ENCODE measurements around the gene PHYHD1.
A peak's percentile ranks its signal among the peaks of the same experiment; 100 is the strongest.
"Not testable (repeated sequence)": the region's sequence is repeated elsewhere in the genome, so short reads cannot be mapped to it uniquely, and the experiment has no call there.

Gene PHYHD1

DNA sequence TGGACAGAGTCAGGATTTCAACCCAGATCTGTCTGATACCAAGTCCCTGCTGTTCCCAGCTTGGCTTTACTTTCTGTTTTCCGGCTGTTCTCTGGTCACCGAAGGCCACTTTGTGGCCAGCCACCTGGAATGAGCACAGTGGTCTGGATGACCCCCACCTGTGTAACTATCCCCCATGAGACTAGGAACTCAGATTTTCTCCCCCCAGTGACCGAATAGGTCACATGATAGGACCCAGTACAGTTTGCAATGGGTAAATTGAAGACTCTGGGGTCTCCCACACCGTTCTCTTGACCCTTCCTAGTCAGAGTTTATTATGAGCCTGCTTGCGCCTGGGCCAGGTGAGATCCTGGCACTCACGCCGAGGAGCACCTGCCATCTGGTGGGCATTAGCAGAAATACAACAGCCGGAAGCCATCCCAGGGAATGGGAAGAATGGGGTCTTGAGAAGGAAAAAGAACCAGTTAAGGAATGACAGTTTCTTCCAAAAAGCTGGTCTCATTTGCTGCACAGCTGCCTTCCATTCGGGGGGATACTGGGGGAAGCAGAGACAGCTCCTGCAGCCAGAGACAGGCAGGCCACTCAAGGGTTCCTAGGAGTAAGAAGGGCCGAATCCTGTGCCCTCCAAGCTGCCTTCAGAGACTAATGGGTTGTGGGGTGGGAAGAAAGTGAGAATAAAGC, 7.1 kb downstream of the PHYHD1 start:
- peak; percentile 45 for DNase-seq

DNA sequence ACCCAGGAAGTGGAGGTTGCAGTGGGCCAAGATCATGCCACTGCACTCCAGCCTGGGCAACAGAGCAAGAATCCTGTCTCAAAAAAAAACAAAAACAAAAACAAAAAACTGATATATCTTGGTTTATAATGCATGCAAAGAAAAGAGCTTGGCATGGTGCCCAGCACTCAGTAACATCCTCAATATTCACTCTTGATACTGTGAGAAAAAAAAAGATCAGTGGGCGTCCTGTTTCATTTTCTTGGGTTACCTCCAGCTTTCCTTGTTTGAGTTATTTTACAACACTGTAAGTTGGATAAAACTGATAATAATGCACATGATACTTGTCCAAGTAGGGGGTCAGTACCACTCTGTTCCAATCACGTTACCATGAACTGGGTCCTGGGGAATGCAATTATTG, 7.8 kb downstream of the PHYHD1 start:
- DNase-seq: no peak

DNA sequence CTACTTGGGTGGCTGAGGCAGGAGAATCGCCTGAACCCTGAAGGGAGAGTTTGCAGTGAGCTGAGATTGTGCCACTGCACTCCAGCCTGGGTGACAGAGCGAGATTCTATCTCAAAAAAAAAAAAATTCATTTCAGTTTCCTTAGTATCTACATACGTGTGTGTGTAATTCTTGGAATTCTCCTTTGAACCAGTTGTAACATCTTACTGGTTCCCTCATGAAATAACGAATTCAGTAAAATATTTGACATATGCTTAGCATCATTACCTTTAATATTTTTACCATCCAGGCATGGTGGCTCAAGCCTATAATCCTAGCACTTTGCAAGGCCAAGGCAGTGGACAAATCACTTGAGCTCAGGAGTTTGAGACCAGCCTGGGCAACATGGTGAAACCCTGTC, 8.8 kb downstream of the PHYHD1 start:
- DNase-seq: no peak

DNA sequence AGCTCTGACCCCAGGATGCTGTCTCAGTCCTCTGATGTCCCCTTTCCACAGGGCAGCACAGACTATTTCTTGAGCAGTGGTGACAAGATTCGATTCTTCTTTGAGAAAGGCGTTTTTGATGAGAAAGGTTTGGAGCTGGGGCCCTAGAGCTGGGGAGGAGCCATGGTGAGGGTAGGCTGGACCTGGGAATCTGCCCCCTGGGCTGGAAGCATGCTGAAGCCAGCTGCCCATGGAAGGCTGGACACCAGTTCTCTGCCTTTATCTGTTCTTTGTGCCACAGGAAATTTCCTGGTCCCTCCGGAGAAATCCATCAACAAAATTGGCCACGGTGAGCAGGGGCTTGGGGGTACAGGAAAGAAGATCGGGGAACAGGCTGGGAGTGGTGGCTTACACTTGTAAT, 12.9 kb downstream of the PHYHD1 start:
- DNase-seq: no peak

DNA sequence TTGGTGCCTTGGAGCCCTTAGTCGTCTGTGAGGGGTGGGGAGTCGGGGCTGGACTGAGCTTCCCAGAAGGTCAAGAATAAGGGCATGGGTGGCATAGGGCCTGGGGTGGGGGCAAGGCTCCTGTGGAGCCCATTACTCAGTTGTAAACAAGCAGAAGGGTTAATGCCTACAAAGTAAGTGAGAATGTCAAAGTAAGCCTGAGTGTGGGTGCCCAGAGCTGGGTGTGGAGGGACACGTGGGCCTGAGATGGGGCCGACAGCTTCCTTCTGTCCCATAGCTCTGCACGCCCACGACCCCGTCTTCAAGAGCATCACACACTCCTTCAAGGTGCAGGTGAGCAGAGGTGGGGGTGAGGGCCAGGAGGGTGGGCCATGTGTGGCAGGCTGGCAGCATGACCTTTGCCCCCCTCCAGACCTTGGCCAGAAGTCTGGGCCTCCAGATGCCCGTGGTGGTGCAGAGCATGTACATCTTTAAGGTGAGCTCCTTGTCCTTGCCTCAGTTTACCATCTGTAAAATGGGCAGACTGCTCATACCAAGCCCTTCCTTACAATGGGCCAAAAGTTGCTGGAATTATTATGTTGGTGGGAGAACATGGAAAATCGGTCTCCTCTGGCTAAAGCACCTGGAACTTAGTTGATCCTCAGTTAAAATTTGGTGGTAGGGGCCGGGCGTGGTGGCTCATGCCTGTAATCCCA, 15.5 kb downstream of the PHYHD1 start:
- no peak for DNase-seq

DNA sequence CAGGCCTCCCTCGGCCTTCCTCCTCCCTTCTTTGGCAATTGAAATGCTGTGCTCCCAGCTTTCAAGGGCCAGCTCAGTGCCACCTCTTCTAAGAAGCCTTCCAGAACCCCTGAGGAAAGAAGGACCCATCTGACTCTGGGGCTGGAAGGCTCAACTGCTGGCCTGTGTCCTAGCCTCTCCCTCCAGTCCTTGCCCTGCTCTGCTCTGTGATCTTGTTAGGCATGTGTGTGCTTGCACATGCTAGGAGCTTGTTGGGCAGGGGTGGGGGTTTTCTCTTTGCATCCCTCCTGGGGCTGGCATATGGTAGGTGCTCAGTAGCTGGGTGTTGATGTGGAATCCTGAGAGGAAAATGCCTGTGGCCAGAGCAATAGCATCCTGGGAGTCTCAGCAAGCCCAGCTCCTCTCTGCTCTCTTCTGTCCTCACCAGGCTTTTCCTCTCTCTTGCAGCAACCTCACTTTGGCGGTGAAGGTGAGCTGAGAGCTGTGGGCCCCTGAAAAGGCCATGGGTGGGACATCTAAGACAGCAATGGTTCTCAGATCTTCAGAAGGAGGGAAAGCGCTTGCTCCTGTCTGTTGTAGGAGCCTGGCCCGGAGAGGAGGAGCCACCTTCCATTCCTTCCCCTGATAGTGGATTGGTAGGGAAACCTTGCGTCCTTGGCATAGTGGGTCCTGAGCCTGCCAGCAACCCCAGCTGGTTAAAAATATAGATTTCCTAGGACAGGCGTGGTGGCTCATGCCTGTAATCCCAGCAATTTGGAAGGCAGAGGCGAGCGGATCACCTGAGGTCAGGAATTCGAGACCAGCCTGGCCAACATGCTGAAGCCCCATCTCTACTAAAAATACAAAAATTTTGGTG, 16.8 kb downstream of the PHYHD1 start:
- no peak for DNase-seq

DNA sequence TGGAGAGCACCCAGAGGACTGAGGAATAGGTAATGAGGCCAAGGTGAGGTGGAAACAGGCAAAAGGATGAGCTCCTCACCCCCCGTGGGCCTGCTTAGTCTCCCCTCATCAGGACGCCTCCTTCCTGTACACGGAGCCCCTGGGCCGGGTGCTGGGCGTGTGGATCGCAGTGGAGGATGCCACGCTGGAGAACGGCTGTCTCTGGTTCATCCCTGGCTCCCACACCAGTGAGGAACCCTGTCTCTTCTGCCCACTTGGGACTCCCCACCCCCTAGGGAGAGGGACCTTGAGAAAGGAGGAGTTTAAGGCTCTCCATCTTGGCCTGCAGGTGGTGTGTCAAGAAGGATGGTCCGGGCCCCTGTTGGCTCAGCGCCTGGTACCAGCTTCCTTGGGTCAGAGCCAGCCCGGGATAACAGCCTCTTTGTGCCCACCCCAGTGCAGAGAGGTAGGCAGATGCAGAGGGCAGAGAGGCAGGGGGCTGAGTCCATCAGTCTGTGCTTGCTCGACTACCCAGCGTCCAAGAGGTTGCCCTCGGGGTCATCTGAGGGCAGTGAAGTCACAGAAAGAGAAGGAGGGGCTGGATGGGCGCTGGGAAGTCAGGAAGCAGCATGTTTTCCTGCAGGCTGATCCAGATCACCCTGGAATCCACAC, 19.6 kb downstream of the PHYHD1 start:
- no peak for DNase-seq

DNA sequence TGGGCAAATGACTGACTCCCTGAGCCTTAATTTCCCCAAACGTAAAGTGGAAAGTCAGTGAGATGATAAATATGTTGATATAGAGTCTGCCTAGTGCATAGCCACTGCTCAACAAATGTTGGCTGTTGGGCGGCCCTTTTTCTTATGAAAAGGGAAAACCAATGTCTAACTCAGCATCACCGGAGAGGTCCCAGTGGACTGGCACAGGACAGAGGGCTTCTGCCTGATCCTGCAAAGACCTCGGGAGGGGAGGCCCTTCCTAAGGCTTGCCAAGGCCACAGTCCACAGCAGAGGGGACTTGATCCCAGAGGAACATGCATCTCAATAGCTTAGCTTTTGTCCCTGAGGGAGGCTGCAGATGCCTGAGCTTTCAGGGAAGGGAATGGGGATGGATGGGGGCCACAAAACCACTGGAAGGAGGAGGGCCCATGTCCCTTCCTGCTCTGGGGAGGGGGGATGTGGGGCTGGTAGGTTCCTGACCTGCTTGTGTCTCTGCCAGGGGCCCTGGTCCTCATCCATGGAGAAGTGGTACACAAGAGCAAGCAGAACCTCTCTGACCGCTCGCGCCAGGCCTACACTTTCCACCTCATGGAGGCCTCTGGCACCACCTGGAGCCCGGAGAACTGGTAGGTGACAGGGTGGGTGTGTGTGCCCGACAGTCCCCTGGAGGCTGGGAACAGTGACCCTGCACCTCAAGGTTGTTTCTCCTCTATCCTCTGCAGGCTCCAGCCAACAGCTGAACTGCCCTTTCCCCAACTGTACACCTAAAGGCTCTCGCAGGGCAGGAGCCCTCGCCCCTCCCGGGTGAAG, 20.4 kb downstream of the PHYHD1 start:
- no peak for DNase-seq

DNA sequence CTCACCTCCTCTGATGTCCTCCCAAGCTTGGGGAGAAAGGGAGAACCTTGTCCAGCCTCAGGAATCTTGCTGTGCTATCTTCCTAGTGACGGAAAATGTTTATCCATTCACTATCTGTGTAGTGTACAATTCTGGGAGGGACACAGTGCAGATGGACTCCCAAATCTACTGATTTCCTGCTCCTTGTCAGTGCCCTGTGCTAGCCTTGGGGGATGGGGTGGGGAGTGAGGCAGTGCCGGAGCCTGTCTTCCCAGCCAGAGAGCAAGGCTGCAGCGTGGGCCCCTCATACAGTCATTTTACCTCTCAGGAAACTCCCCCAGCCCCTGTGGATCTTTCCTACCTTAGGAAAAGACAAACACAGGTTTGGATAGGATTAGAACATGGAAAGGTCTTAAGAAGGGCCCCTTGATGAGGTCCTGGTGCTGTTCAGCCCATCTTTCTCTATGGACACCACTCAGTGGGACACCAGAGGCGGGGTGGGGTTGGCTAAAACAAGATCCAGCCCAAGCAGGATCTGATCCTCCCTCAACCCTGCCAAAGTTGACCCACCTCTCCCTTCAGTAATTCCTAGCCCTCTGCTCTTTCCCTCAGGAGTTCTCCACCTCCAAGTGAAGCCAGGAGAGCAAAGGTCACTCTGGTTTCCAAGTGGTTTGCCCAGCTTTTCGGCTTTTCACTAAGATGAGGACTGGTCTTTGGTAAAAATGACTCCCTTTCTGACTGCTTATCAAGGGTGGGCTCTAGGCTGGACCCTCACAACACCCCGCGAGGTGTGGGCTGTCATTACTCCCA, 23.2 kb downstream of the PHYHD1 start:
- DNase-seq: no peak

DNA sequence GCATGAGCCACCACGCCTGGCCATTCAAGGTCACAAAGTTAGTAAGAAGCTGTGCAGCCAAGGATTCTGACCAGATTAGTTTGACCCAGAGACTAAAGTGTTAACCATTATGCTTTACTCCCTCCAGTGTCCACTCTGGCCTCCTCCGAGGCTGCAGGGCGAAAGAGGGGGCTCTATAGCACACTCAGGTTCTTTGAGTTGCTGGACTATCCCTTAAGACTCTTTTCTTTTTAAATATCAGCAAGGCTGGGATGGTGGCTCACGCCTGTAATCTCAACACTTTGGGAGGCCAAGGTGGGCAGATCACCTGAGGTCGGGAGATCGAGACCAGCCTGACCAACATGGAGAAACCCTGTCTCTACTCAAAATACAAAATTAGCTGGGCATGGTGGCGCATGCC, 24.2 kb downstream of the PHYHD1 start:
- not testable (repeated sequence) for DNase-seq

DNA sequence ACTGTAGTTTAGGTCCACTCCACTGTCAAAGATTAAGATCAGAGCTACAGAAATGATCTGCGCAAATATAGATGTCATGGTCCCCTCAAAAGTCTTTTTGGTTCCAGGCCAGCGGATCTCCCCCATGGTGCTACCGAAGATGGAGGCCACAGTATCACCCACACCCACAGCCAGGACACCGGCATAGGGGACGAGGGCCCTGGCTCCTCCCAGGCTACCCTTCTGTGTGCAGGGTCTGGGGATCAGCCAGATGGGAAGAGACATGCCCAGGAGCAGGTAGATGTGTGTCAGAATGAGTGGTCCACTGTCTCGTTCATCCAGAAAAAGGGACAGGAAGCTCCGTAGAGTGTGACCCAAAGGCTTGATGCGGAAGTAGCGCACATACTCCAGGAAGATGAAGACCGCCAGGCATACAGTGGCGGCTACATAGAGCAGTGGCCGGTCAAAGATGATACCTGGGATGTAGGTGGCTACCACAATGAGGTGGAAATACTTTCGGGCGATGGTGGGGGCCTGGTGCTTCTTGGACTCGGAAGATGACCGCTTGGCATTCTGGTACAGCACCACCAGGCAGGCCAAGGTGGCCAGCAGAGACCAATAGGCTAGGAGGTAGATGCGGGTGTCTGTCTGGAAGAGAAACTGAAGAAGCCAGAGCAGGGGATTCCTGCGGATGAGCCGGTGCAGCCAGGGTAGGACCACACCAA, 25.2 kb downstream of the PHYHD1 start:
- no peak for DNase-seq

DNA sequence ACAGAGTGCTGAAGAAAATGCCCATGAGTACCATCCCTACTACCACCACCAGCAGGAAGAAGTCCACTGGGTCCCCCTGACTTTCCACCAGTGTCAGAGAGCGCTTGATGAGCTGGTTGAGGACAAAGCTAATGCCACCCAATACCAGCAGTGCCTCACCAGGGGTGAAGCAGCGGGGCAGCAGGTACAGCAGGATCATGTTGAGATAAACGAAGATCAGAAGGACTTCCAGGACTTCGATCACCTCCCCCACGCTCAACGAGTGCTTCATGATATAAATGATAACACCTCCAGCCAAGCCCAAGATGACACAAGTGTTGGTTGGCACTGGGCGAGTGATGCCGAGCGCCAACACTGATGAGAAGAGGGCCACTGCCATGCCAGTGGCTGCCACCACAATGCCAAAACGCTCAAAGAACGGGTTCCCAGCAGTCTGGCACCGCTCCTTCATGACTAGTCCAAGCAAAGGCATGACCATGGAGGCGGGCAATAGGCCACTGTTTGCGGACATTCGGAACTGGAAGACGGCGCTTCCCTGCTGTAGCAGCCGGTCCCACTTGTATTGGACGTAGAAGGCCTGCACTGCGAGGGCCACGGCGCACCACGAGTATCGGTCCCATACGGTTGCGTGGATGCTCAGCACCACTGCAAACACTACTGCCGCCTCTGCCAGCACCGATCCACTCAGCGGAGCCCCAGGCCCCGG, 25.9 kb downstream of the PHYHD1 start:
- DNase-seq: peak; percentile 11

DNA sequence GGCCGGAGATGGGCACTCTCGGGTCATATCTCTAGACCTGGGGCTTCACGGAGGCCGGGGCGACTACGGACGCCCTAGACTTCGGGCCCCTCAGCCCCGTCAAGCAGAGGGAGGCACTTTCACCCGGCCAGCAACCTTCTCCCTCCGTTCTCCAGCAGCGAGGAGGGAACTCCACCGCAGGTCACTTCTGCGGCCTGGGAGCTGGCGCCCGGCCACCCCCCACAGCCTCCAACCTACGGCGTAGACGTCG, 26.4 kb downstream of the PHYHD1 start:
- DNase-seq: no peak

DNA sequence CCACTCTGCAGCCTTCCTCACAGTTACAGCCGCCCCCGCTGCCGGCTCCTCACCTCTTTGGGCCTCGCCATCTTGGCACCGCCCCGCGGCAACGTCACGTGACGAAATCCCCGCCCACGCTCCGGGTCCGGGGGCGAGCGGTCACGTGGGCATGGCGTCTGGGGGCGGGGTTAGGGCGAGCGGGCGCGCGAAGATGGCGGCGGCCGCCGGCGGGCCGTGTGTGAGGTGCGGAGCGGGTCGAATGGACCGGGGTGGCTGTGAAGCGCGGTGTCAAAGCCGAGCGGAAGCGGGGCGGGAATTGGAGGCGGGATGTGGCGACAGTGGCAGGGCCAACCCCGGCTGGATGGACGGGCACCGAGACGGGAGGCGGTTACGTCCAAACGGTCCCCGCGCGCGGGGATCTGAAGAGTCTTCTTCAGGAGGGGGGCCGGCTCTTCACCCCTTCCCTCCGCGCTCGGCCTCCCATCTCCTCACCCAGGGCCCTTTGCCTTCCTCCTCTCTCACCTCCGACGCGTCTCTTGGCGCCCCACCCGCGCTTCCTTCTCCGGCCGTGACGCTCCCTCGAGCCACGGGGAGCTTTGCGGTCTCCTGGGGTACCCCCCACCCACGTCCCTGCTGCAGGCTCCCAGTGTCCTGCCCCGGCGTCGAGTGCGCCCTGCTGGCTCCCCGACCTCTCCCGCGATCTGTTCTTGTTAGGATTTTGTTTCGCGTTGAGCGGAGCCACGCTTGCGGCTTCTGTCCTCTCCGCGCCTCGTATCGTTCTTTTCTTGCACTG, 26.9 kb downstream of the PHYHD1 start, which contains the start of the genes DOLK and NUP188:
Gene DOLK, minus strand, starts transcription at position 77 of the 775 bp plus-strand sequence. CDS start 300 bp downstream, outside the sequence.
Gene NUP188, plus strand, starts transcription at position 173 of the 775 bp plus-strand sequence. Its CDS starts 21 bp downstream, at position 194.
- peak; percentile 99 for DNase-seq

DNA sequence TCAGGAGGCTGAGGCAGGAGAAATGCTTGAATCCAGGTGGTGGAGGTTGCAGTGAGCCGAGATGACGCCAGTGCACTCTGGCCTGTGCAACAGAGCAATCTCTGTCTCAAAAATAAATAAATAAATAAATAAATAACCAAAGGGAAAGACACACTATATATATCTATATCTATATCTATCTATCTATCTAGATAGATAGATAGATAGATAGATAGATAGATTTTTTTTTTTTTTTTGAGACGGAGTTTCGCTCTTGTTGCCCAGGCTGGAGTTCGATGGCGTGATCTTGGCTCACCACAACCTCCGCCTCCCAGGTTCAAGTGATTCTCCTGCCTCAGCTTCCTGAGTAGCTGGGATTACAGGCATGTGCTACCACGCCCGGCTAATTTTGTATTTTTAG, 40.6 kb downstream of the PHYHD1 start:
- DNase-seq: not testable (repeated sequence)

DNA sequence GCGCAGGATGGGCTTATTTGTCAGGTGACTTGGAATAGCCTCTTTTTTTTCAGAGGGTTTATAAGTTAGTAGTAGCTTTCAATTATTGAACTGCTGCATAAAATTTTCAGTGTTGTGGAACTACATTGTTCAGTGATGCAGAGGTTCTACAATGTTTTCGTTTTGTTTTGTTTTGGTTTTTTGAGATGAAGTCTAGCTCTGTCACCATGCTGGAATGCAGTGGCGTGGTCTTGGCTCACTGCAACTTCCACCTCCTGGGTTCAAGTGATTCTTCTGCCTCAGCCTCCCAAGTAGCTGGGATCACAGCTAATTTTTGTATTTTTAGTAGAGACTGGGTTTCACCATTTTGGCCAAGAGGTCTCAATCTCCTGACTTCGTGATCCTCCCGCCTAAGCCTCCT, 48.7 kb downstream of the PHYHD1 start:
- DNase-seq: no peak

DNA sequence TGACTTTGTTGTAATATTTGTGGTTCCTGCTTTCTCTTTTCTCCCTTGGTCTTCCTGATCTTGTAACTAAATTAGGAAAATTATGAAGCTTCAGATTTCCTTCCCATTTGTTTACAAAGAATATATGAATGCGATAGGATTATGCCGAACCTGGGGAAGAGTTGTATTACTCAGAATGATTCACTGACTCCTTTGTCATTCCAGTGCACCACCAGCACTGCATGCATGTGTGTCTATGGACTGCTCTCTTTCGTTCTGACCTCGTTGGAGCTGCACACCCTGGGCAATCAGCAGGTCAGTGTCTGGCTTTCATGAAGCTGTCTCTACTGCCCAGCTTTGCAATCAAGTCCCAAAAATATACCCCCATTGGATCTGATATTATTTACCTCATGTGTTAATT, 52.2 kb downstream of the PHYHD1 start:
- no peak for DNase-seq

DNA sequence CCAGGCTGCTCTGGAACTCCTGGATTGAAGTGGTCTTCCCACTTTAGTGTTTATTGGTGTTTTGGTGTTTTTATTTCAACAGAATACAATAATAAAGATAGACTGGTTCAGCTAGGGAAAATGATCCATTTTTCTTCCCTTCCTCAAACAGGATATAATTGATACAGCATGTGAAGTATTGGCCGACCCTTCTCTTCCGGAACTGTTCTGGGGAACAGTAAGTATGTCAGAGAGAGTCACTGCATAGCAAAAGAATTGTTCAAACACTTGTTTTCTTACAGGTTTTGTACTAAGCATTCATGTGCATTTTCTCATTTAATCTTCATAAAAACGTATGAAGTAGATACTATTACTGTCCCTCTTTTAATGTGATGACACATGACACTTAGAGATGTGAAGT, 58.3 kb downstream of the PHYHD1 start:
- DNase-seq: no peak

DNA sequence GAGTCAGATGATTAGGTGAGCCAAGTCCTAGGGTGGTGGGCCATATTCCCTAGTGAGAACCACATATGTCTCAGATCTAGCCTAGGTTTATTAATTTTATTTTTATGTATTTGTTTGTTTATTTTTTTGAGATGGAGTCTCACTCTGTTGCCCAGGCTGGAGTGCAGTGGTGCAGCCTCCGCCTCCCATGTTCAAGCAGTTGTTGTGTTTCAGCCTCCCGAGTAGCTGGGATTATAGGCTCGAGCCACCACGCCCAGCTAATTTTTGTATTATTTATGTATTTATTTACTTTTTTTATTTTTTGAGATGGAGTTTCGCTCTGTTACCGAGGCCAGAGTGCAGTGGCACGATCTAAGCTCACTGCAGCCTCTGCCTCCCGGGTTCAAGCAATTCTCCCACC, 62.8 kb downstream of the PHYHD1 start:
- DNase-seq: no peak

Measured in activated gamma-delta T cell treated with Interleukin-2 at 50 U/mL for 16 hours (primary cell).